Thyroid gland (tissue), 4 donors: Measurements from ENCODE around the gene ZBED4. TPM values are rescaled to one million over a fixed set of nuclear protein-coding genes. Genes with fewer than 3 reads are reported as not detected.

ENCODE experiments used
- DNase-seq, 2 donors: peaks; one replicate each; pipeline ENCODE4 v3.0.0-alpha.2; 2019
- H3K27ac ChIP-seq, 3 donors: fragments of 200-600 bp; sonication (generic); 1 replicate in 2 of 3; 2 replicates in 1 of 3; pipeline ENCODE4 v1.5.1; 2016 to 2019; ENCODE audit warnings: mild to moderate bottlenecking in 1 of 3, moderate library complexity in 1 of 3
- H3K27me3 ChIP-seq: fragments of 200-600 bp; sonication (generic); one replicate; pipeline ENCODE4 v1.5.1; 2019
- H3K36me3 ChIP-seq, 2 donors: fragments of 200-600 bp; sonication (generic); one replicate each; pipeline ENCODE4 v1.5.1; 2016 to 2019
- H3K4me1 ChIP-seq, 2 donors: fragments of 200-600 bp; sonication (generic); one replicate each; pipeline ENCODE4 v1.5.1; 2017 to 2019
- H3K4me3 ChIP-seq, 3 donors: fragments of 200-600 bp; sonication (generic); replicated peaks in 1 of 3; 1 replicate in 2 of 3; 2 replicates in 1 of 3; pipeline ENCODE4 v1.5.1; 2016; ENCODE audit warnings: mild to moderate bottlenecking in 1 of 3
- H3K9me3 ChIP-seq: fragments of 200-600 bp; sonication (generic); one replicate; pipeline ENCODE4 v1.5.1; 2017
- CTCF ChIP-seq, 6 experiments: fragments of 200-600 bp in 3 of 6; fragments of 450-650 bp in 3 of 6; sonication (generic) in 3 of 6; IDR thresholded peaks; one replicate each; pipeline ENCODE4 v1.5.1; 2016 to 2019; ENCODE audit warnings: antibody characterized with exemption in 6 of 6, mild to moderate bottlenecking in 2 of 6, inconsistent platforms in 1 of 6, moderate library complexity in 1 of 6
- POLR2A ChIP-seq, 2 donors: fragments of 450-650 bp; IDR thresholded peaks; one replicate each; pipeline ENCODE4 v1.6.1; 2017; ENCODE audit warnings: antibody characterized with exemption in 2 of 2, mild to moderate bottlenecking in 2 of 2, moderate library complexity in 1 of 2
- WGBS, 2 donors: methylation state at CpG; one replicate each; pipeline ENCODE4 v1.1.5; 2017; 5-methylcytosine and 5-hydroxymethylcytosine counted together
- intact Hi-C: fragments of 100-400 bp; cut with DNase I; formaldehyde crosslinking; loops from one replicate; pipeline ENCODE4 v1.15.1; 2023
- total RNA-seq, 4 donors: library from RNA; depleted of rRNA; stranded (reverse); fragments of >200 nt; gene quantifications; one replicate each; pipeline ENCODE4 v1.2.3, GENCODE V29; 2016

ZBED4 gene
- total RNA-seq, 4 donors from 2014 or later: 9.4 to 15.8 (median 10.1) TPM

- Histone ChIP-seq H3K4me3 (no peak overlapping the region), H3K27me3 (peaks cover 18% of the 10 kb centered on the region), H3K27ac (no peak overlapping the region), H3K9me3 (no peaks in the 10 kb centered on the region), H3K4me1 (peaks cover 16 to 20% of the 10 kb centered on the region in 2 donors), H3K36me3 (no peaks in the 10 kb centered on the region)
- TF ChIP-seq CTCF (IDR thresholded peaks at IDR 0.05) (no peak), POLR2A (IDR thresholded peaks at IDR 0.05) (no peak)
- WGBS, 2 donors: 78 to 81% methylated on average over 17 to 19 of the region's 19 CpGs
- DNase-seq: no peak
- intact Hi-C loops: loop anchor here (10.0 kb wide), 1 partner anchor 51 kb away; no protein-coding TSS in a partner anchor
Observed at GRCh38 chr22:49845666-49846459, 7.8 kb upstream of the ZBED4 start.

GRCh38 chr22:49847751-49848689 lies 5.6 kb upstream of the ZBED4 start:
- Histone ChIP-seq H3K4me3 (peak overlapping the region in 1 of 3 donors; percentile 26), H3K4me1 (peaks cover 16 to 26% of the 10 kb centered on the region in 2 donors), H3K9me3 (no peaks in the 10 kb centered on the region), H3K36me3 (no peaks in the 10 kb centered on the region), H3K27ac (no peak overlapping the region), H3K27me3 (peaks cover 18% of the 10 kb centered on the region)
- WGBS, 2 donors: 34 to 43% methylated on average over 24 to 30 of the region's 64 CpGs
- TF ChIP-seq POLR2A (IDR thresholded peaks at IDR 0.05) (no peak), CTCF (IDR thresholded peaks at IDR 0.05) (no peak)
- intact Hi-C loops: loop anchor here (10.0 kb wide), 1 partner anchor 53 kb away; no protein-coding TSS in a partner anchor
- no peak for DNase-seq

- Histone ChIP-seq H3K4me3 (peak overlapping the region in 1 of 3 donors; percentile 26), H3K4me1 (peaks cover 16 to 26% of the 10 kb centered on the region in 2 donors), H3K27me3 (peaks cover 18% of the 10 kb centered on the region), H3K9me3 (no peaks in the 10 kb centered on the region), H3K36me3 (no peaks in the 10 kb centered on the region), H3K27ac (no peak overlapping the region)
- TF ChIP-seq POLR2A (IDR thresholded peaks at IDR 0.05) (no peak), CTCF (IDR thresholded peaks at IDR 0.05) (no peak)
- intact Hi-C loops: loop anchor here (10.0 kb wide), 1 partner anchor 54 kb away; no protein-coding TSS in a partner anchor
- 3% methylated on average over 14 of the region's 51 CpGs; no CpG with 5 or more reads in 1 of the 2 donors for WGBS, 2 donors
- DNase-seq: no peak
Observed at GRCh38 chr22:49848690-49849160, 4.9 kb upstream of the ZBED4 start.

- WGBS, 2 donors: 3 to 4% methylated on average over 5 to 15 of the region's 89 CpGs
- intact Hi-C loops: loop anchor here (10.0 kb wide), 2 partner anchors 55 to 65 kb away; partner anchors contain the start of genes ALG12 and CRELD2
- Histone ChIP-seq H3K4me1 (peaks cover 18 to 26% of the 10 kb centered on the region in 2 donors), H3K27ac (no peak overlapping the region), H3K9me3 (no peaks in the 10 kb centered on the region), H3K4me3 (peak overlapping the region in 1 of 3 donors; percentile 26), H3K36me3 (no peaks in the 10 kb centered on the region), H3K27me3 (peaks cover 18% of the 10 kb centered on the region)
- TF ChIP-seq POLR2A (IDR thresholded peaks at IDR 0.05): no peak
- no peak for TF ChIP-seq CTCF (IDR thresholded peaks at IDR 0.05)
- DNase-seq: no peak
Observed at GRCh38 chr22:49849161-49850020, 4.3 kb upstream of the ZBED4 start.
